CD4-positive, alpha-beta T cell treated with Interleukin-15 for 4 hours (primary cell): ENCODE measurements around the gene FOXP4.

Source experiments
- DNase-seq: peaks from one replicate; pipeline ENCODE4 v3.0.0-alpha.2; 2020; ENCODE audit warnings: low spot score

FOXP4 gene

GRCh38 chr6:41585605-41586004 lies 39.4 kb downstream of the FOXP4 start:
- no peak for DNase-seq

GRCh38 chr6:41586252-41587007 lies 40.2 kb downstream of the FOXP4 start:
- no peak for DNase-seq

GRCh38 chr6:41587131-41587879 lies 41.1 kb downstream of the FOXP4 start:
- DNase-seq, result no peak

DNA sequence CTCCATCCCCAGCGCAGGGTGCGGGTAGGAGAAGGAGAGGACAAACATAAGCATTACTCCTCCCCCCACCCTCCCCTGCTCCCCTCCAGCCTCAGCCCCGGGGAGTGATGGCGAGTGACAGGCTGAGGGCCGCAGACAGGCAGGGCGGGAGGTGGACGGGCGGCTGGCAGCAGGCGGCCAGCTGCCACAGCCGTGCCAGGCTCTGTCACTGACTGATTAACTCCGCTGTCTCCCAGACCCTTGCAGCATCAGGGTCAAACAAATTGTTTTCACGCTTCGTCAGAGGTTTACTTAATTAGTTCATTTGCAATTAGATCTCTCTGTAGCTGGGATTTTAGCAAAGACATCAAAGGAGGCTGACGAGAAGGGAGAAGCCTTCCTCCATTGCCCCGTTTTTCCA lies 41.9 kb downstream of the FOXP4 start:
- DNase-seq, result no peak

DNA sequence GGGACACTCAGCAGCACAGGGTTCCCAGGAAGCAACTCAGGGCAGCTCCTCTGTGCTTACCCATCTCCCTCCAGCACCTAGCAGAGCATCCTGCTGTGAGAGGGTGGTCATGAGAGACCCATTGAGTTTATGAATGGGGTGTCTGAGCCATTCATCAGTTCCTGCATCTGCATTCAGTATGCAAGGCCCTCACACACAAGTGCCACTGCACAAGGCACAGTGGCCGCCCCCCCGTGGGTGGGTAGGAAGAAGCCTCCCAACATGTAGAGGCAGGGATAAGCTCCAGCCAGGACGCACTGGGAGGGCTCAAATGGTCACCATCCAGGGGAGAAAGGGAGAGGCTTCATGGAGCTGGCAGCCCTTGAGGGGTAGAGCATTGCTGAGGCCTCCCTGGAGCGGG lies 43.0 kb downstream of the FOXP4 start:
- DNase-seq, result no peak

- no peak for DNase-seq
Measured at GRCh38 chr6:41589636-41590622, 43.7 kb downstream of the FOXP4 start.

DNA sequence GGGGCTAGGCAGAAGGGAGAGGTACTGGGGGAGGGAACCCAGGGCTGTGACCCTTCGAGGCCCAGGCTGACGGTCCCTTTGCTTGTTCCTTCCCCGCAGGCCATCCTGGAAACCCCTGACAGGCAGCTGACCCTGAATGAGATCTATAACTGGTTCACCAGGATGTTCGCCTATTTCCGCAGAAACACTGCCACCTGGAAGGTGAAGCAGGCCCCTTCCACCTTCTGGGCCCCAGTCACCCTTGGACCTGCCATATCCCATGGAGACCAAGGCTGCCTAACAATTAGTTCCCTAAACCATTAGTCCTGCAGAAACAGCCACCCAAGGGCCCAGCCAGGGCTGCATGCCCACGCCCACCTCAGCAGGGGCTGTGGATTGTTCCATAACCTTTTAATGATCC lies 44.9 kb downstream of the FOXP4 start:
- DNase-seq, result no peak

GRCh38 chr6:41591859-41592502 lies 45.8 kb downstream of the FOXP4 start:
- peak; percentile 78 for DNase-seq

GRCh38 chr6:41593406-41593805 lies 47.2 kb downstream of the FOXP4 start:
- DNase-seq, result no peak

- DNase-seq, result no peak
Measured at GRCh38 chr6:41593839-41594238, 47.7 kb downstream of the FOXP4 start.

DNA sequence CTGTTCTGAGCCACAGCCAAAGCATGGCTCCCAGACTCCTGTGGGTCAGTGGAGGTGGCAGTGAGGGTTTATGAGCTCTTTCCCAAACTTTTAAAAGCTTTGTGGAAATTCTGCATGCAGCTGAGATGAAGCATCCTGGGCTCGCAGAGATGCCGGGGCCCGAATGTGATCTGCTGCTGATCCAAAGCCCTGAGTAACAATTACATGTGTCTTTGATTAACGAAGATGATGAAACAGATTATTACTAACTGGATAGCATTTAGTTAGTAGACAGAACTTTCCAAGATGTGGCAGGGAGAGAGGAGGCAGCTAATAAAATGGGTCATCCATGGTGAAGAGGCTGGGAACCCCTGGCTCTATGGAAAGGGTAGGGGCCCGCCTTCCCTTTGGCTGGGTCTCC lies 48.1 kb downstream of the FOXP4 start:
- DNase-seq, result no peak

- DNase-seq, result no peak
Measured at GRCh38 chr6:41594766-41595165, 48.6 kb downstream of the FOXP4 start.

DNA sequence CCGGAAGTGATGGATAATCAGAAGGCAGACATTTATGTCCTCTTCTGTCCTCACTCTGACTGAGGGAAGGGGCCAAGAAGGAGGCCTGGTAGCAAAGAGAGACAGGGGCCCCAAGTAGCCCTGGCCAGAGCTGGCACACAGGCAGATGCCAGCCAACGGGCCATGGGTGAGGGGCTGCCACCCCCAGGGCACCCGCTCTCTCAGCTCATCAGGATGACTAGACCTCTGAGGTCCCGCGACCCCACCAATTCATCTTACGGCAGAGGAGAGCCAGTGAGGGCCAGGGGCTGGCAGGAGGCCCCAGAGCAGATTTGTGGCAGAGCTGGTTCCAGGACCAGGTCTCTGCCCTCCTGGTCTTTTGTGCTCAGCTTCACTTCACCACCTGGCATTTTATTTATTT lies 49.0 kb downstream of the FOXP4 start:
- no peak for DNase-seq

DNA sequence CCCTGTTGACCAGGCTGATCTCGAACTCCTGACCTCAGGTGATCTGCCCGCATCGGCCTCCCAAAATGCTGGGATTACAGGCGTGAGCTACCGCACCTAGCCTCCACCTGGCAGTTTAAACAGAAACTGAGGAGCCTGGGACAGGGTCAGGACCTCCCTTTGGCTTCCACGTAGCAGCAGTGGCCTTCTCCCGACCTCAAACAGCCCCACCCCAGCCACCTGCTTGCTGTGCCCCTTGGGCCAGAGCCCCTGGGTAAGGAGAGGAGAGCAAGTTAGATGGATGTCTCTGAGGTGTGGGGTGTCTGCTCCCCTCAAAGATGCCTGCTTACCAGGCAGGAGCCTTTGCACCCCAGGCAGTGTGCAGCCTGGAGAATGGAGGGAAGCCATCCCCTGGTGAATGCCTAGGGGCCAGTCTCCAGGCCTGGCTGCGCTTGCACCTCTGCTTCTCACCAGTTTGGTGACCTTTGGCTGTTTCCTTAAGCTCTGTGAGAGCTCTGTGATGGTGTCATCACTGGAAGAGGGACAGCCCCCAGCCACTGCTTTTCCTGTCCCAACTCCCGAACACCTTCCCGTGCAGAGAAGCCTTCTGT lies 50.0 kb downstream of the FOXP4 start:
- no peak for DNase-seq

GRCh38 chr6:41596807-41597206 lies 50.6 kb downstream of the FOXP4 start:
- no peak for DNase-seq

DNA sequence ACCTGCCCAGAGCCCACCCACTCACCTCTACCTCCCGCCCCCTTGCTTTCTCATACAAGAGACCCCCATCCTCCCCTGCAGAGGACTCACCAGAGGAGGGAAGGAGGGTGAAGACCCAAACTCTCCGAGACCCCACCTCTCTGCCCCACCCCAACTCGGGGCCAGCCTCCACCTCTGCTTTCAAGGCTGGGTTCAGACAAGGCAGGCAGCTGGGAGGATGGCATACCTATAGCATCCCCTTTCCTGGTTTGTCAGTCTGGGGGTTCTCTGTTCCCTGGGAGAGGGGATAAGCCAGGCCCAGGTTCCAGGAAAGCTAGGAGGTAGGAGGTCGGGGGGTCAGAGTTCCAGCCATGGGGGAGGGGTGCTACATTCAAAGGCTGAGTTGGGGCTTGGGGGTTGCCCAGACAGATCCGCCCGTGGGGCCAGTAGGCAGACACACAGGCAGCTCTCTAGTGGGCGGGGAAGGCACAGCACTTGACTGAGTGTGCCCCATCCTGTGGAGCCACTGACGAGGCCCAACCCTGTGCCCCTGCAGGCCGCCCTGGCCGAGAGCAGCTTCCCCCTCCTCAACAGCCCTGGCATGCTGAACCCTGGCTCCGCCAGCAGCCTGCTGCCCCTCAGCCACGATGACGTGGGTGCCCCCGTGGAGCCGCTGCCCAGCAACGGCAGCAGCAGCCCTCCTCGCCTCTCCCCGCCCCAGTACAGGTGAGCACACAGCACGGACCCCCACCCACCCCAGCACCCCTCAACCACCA lies 51.2 kb downstream of the FOXP4 start:
- DNase-seq, result no peak

GRCh38 chr6:41598670-41599014 lies 52.5 kb downstream of the FOXP4 start:
- no peak for DNase-seq

DNA sequence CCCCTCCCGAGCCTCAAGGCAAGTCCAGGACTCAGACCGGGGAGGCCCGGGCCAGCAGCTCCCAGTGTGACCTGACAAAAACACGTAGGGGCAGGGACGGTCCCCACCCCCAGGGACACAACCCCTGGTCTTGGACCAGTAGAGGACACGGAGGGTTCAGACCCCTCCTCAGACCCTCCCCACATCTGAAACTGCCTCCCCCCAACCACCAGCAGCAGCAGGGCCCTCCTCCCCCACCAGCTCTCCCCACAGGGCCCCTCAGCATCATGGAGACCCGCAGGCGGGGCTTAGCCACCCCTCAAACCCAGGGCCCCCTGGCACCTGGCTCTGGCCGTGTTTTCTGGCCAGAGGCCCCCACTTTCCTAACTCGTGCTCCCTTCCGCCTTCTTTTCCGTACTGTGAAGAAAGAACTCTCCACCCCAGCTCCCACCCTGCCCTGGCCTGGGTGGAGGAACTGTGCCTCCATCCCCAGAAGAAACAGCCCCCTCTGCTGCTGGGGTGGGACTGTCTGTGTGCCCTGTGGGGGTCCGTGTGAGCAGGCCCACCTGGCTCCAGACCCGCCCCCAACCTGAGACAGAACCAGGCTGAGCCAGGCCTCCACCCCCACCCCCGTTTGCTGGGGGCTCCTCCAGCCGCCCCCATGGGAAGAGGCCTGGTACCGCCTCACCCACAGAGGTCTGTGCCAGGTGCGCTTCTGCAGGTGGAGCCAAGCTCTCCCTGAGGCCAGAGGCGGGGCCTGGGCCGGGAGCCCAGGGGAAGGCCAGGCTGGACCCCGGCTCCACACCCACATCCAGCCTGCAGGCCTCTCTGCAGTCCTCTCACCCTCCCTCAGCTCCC lies 53.1 kb downstream of the FOXP4 start:
- DNase-seq, result no peak

- no peak for DNase-seq
Measured at GRCh38 chr6:41599852-41600445, 53.8 kb downstream of the FOXP4 start.
